DOHH2 (cell line): Measurements from ENCODE around the gene CCDC68.

ENCODE experiments used
- CTCF ChIP-seq: fragments of 200-600 bp; sonication (generic); IDR thresholded peaks from one replicate; pipeline ENCODE4 v1.5.1; 2014; ENCODE audit warnings: antibody characterized with exemption, mild to moderate bottlenecking, low read depth, low read length; ENCODE audit not compliant: poor library complexity, severe bottlenecking
- EZH2phosphoT487 ChIP-seq: fragments of 200-600 bp; sonication (generic); IDR thresholded peaks from 2 replicates; pipeline ENCODE4 v1.6.1; 2017; ENCODE audit warnings: borderline replicate concordance, mild to moderate bottlenecking, antibody characterized with exemption, low read length, moderate library complexity, mixed read lengths

GRCh38 chr18:54983791-54984190, 24.5 kb upstream of the CCDC68 start:
- TF ChIP-seq CTCF (no peak), EZH2phosphoT487 (no peak)
